HEK293 (cell line): ENCODE measurements around the gene PRKCA.

Source experiments
- FEZF1 ChIP-seq: fragments of 450-650 bp; formaldehyde crosslinking; IDR thresholded peaks from 2 replicates; pipeline ENCODE4 v1.5.1; 2016; ENCODE audit warnings: missing biosample characterization, missing genetic modification characterization
- GFI1B ChIP-seq: fragments of 450-650 bp; formaldehyde crosslinking; IDR thresholded peaks from 2 replicates; pipeline ENCODE4 v1.5.1; 2016; ENCODE audit warnings: missing biosample characterization, missing genetic modification characterization
- HIC1 ChIP-seq: fragments of 450-650 bp; formaldehyde crosslinking; IDR thresholded peaks from 2 replicates; pipeline ENCODE4 v1.5.1; 2016; ENCODE audit warnings: missing biosample characterization, missing genetic modification characterization
- IKZF3 ChIP-seq: fragments of 450-650 bp; IDR thresholded peaks from 2 replicates; pipeline ENCODE4 v1.5.0; 2018; ENCODE audit warnings: missing biosample characterization, mild to moderate bottlenecking, missing genetic modification characterization, moderate library complexity
- INSM2 ChIP-seq: fragments of 450-650 bp; formaldehyde crosslinking; IDR thresholded peaks from 2 replicates; pipeline ENCODE4 v1.5.1; 2016; ENCODE audit warnings: missing biosample characterization, missing genetic modification characterization
- KLF10 ChIP-seq: fragments of 450-650 bp; IDR thresholded peaks from 2 replicates; pipeline ENCODE4 v1.5.1; 2018; ENCODE audit warnings: missing biosample characterization, mild to moderate bottlenecking, missing genetic modification characterization
- OSR2 ChIP-seq: fragments of 450-650 bp; formaldehyde crosslinking; IDR thresholded peaks from 2 replicates; pipeline ENCODE4 v1.5.1; 2016; ENCODE audit warnings: missing biosample characterization, missing genetic modification characterization
- PRDM1 ChIP-seq: fragments of 450-650 bp; formaldehyde crosslinking; IDR thresholded peaks from 2 replicates; pipeline ENCODE4; 2016; ENCODE audit warnings: missing biosample characterization, missing genetic modification characterization
- RBAK ChIP-seq: fragments of 450-650 bp; formaldehyde crosslinking; IDR thresholded peaks from 2 replicates; pipeline ENCODE4 v1.5.1; 2016; ENCODE audit warnings: missing biosample characterization, missing genetic modification characterization
- SCRT1 ChIP-seq: fragments of 450-650 bp; formaldehyde crosslinking; IDR thresholded peaks from 2 replicates; pipeline ENCODE4 v1.5.1; 2016; ENCODE audit warnings: missing biosample characterization, missing genetic modification characterization, borderline replicate concordance
- SP7 ChIP-seq: fragments of 450-650 bp; formaldehyde crosslinking; IDR thresholded peaks from 2 replicates; pipeline ENCODE4 v1.5.1; 2016; ENCODE audit warnings: missing biosample characterization, missing genetic modification characterization
- ZBTB8A ChIP-seq: fragments of 450-650 bp; formaldehyde crosslinking; IDR thresholded peaks from 2 replicates; pipeline ENCODE4 v1.5.1; 2016; ENCODE audit warnings: missing biosample characterization, missing genetic modification characterization
- ZNF184 ChIP-seq: fragments of 450-650 bp; IDR thresholded peaks from 2 replicates; pipeline ENCODE4 v1.5.1; 2018; ENCODE audit warnings: missing biosample characterization, mild to moderate bottlenecking, missing genetic modification characterization
- ZNF2 ChIP-seq: fragments of 450-650 bp; formaldehyde crosslinking; IDR thresholded peaks from 2 replicates; pipeline ENCODE4 v1.5.1; 2016; ENCODE audit warnings: missing biosample characterization, missing genetic modification characterization
- ZNF214 ChIP-seq: fragments of 450-650 bp; formaldehyde crosslinking; IDR thresholded peaks from 2 replicates; pipeline ENCODE4 v1.5.1; 2017; ENCODE audit warnings: missing biosample characterization, mild to moderate bottlenecking, missing genetic modification characterization, borderline replicate concordance
- ZNF362 ChIP-seq: fragments of 450-650 bp; formaldehyde crosslinking; IDR thresholded peaks from 2 replicates; pipeline ENCODE4 v1.5.1; 2016; ENCODE audit warnings: missing biosample characterization, missing genetic modification characterization
- ZNF366 ChIP-seq: fragments of 450-650 bp; formaldehyde crosslinking; conservative IDR thresholded peaks from 2 replicates; pipeline ENCODE4 v1.5.1; 2016; ENCODE audit warnings: missing biosample characterization, missing genetic modification characterization
- ZNF398 ChIP-seq: fragments of 450-650 bp; formaldehyde crosslinking; IDR thresholded peaks from 2 replicates; pipeline ENCODE4 v1.5.1; 2017; ENCODE audit warnings: missing biosample characterization, missing genetic modification characterization
- ZNF514 ChIP-seq: fragments of 450-650 bp; formaldehyde crosslinking; IDR thresholded peaks from 2 replicates; pipeline ENCODE4 v1.5.1; 2016; ENCODE audit warnings: missing biosample characterization, missing genetic modification characterization
- ZNF529 ChIP-seq: fragments of 450-650 bp; formaldehyde crosslinking; IDR thresholded peaks from 2 replicates; pipeline ENCODE4 v1.5.1; 2017; ENCODE audit warnings: missing genetic modification characterization, missing biosample characterization; ENCODE audit not compliant: insufficient replicate concordance
- ZNF560 ChIP-seq: fragments of 450-650 bp; formaldehyde crosslinking; IDR thresholded peaks from 2 replicates; pipeline ENCODE4 v1.5.1; 2017; ENCODE audit warnings: missing biosample characterization, missing genetic modification characterization, borderline replicate concordance
- ZNF596 ChIP-seq: fragments of 450-650 bp; IDR thresholded peaks from 2 replicates; pipeline ENCODE4 v1.5.0; 2018; ENCODE audit warnings: missing biosample characterization, mild to moderate bottlenecking, missing genetic modification characterization, moderate library complexity
- ZNF610 ChIP-seq: fragments of 450-650 bp; formaldehyde crosslinking; IDR thresholded peaks from 2 replicates; pipeline ENCODE4 v1.5.1; 2016; ENCODE audit warnings: missing biosample characterization, missing genetic modification characterization, borderline replicate concordance
- ZXDB ChIP-seq: fragments of 450-650 bp; formaldehyde crosslinking; IDR thresholded peaks from 2 replicates; pipeline ENCODE4 v1.5.1; 2016; ENCODE audit warnings: missing biosample characterization, missing genetic modification characterization
- TF ChIP-seq, protein P1 (sequence below): fragments of 450-650 bp; formaldehyde crosslinking; IDR thresholded peaks from 2 replicates; pipeline ENCODE4 v1.5.1; 2017; ENCODE audit warnings: missing biosample characterization, missing genetic modification characterization
- TF ChIP-seq, protein P2 (sequence below): fragments of 450-650 bp; formaldehyde crosslinking; IDR thresholded peaks from 2 replicates; pipeline ENCODE4 v1.5.1; 2017; ENCODE audit warnings: missing biosample characterization, missing genetic modification characterization
- TF ChIP-seq, protein P3 (sequence below): fragments of 450-650 bp; IDR thresholded peaks from 2 replicates; pipeline ENCODE4 v1.5.1; 2018; ENCODE audit warnings: missing biosample characterization, mild to moderate bottlenecking, missing genetic modification characterization

Gene PRKCA

GRCh38 chr17:66570447-66571195, 268.2 kb downstream of the PRKCA start (continued):
- TF ChIP-seq ZNF362 (tag by site-specific recombination) (no peak), ZNF560 (no peak), RBAK (tag by site-specific recombination) (no peak), IKZF3 (tag by site-specific recombination) (peak; percentile 79; the same call in 1 of the 2 replicates), ZNF184 (tag by site-specific recombination) (peak; percentile 8; the same call in 1 of the 2 replicates), FEZF1 (tag by site-specific recombination) (peak; percentile 85), ZNF2 (tag by site-specific recombination) (no peak), SCRT1 (tag by site-specific recombination) (0 out of 2 replicates have a peak, but pooled peaks have one; percentile 54), ZNF366 (tag by site-specific recombination) (peak; percentile 51), GFI1B (tag by site-specific recombination) (peak; percentile 66), INSM2 (peak; percentile 95), ZNF398 (tag by site-specific recombination) (no peak), ZBTB8A (tag by site-specific recombination) (peak; percentile 66), ZNF596 (tag by site-specific recombination) (peak; percentile 79; the same call in 1 of the 2 replicates), SP7 (tag by site-specific recombination) (peak; percentile 95), ZNF514 (tag by site-specific recombination) (no peak), ZNF214 (tag by site-specific recombination) (no peak), HIC1 (tag by site-specific recombination) (peak; percentile 61; the same call in 1 of the 2 replicates), KLF10 (tag by site-specific recombination) (peak; percentile 65; the same call in 1 of the 2 replicates), ZNF529 (tag by site-specific recombination) (peak; percentile 8), ZNF610 (tag by site-specific recombination) (0 out of 2 replicates have a peak, but pooled peaks have one; percentile 38), ZXDB (peak; percentile 96), PRDM1 (tag by site-specific recombination) (no peak), OSR2 (peak; percentile 93)
- TF ChIP-seq, protein P1, sequence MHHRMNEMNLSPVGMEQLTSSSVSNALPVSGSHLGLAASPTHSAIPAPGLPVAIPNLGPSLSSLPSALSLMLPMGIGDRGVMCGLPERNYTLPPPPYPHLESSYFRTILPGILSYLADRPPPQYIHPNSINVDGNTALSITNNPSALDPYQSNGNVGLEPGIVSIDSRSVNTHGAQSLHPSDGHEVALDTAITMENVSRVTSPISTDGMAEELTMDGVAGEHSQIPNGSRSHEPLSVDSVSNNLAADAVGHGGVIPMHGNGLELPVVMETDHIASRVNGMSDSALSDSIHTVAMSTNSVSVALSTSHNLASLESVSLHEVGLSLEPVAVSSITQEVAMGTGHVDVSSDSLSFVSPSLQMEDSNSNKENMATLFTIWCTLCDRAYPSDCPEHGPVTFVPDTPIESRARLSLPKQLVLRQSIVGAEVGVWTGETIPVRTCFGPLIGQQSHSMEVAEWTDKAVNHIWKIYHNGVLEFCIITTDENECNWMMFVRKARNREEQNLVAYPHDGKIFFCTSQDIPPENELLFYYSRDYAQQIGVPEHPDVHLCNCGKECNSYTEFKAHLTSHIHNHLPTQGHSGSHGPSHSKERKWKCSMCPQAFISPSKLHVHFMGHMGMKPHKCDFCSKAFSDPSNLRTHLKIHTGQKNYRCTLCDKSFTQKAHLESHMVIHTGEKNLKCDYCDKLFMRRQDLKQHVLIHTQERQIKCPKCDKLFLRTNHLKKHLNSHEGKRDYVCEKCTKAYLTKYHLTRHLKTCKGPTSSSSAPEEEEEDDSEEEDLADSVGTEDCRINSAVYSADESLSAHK (tag by site-specific recombination), result peak; percentile 81
- TF ChIP-seq, protein P2, sequence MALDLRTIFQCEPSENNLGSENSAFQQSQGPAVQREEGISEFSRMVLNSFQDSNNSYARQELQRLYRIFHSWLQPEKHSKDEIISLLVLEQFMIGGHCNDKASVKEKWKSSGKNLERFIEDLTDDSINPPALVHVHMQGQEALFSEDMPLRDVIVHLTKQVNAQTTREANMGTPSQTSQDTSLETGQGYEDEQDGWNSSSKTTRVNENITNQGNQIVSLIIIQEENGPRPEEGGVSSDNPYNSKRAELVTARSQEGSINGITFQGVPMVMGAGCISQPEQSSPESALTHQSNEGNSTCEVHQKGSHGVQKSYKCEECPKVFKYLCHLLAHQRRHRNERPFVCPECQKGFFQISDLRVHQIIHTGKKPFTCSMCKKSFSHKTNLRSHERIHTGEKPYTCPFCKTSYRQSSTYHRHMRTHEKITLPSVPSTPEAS (tag by site-specific recombination), result no peak
- TF ChIP-seq, protein P3, sequence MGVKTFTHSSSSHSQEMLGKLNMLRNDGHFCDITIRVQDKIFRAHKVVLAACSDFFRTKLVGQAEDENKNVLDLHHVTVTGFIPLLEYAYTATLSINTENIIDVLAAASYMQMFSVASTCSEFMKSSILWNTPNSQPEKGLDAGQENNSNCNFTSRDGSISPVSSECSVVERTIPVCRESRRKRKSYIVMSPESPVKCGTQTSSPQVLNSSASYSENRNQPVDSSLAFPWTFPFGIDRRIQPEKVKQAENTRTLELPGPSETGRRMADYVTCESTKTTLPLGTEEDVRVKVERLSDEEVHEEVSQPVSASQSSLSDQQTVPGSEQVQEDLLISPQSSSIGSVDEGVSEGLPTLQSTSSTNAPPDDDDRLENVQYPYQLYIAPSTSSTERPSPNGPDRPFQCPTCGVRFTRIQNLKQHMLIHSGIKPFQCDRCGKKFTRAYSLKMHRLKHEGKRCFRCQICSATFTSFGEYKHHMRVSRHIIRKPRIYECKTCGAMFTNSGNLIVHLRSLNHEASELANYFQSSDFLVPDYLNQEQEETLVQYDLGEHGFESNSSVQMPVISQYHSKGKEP (tag by site-specific recombination), result peak; percentile 98
